Measurements from ENCODE around the gene HECTD3.
"Not testable (repeated sequence)": the region's sequence is repeated elsewhere in the genome, so short reads cannot be mapped to it uniquely, and the experiment has no call there.

Gene HECTD3

DNA sequence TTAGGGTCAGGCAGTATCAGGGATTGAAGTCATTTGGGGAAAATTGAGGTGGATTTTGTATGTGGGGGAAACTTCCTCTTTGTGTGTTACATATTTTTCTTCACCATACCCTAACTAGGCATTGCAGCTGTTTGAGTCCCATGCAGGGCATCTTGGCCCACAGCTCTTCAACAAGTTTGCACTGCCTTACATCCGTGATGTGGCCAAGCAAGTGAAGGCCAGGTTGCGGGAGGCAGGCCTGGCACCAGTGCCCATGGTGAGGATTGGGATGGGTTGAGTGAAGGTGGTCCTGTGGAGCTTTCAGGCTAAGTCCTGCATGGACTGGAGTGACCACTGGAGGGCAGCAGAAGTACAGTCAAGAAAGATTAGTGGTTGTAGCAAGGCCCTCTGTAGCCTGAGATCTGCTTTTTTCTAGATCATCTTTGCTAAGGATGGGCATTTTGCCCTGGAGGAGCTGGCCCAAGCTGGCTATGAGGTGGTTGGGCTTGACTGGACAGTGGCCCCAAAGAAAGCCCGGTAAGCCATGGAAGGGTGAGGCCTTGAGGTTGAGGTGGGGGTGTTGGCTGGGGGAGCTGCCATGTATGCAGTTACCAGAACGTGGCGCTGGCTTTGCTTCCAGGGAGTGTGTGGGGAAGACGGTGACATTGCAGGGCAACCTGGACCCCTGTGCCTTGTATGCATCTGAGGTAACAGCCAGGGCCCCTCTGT, 3.4 kb upstream of the HECTD3 start:
- peak; percentile 58 for DNase-seq (ENCODE audit: low read depth, low spot score)

- no peak for DNase-seq (ENCODE audit: low read depth, low spot score)
Measured at GRCh38 chr1:45013551-45014209, 2.6 kb upstream of the HECTD3 start.

DNA sequence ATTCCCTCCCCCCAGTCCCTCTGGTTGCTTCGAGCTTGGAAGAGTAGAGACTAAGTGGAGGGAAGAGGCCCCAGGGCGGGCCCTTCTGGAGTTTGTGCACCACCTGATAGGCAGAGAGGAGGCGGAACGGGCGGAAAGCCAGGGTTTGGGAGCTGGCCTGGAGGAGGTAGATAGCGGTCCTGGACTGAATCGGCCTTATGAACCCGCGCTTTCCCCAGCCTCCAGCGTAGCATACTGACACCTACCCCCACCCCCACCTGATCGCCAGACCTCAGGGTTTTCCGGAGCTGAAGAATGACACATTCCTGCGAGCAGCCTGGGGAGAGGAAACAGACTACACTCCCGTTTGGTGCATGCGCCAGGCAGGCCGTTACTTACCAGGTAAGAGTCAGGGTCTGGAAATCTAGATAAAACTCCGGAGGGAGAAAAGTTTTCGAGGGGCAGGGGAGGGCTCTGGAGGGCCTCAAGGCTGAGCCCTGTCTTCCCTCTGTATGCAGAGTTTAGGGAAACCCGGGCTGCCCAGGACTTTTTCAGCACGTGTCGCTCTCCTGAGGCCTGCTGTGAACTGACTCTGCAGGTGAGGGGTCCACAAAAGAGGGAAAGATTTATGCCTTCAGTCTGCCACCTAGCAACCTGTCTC, 1.6 kb upstream of the HECTD3 start:
- no peak for DNase-seq (ENCODE audit: low read depth, low spot score)

GRCh38 chr1:45011837-45012638, 914 bp upstream of the HECTD3 start, which contains the start of gene UROD:
UROD (plus strand) TSS chr1:45012254; CDS start chr1:45012266, 12 bp downstream.
- DNase-seq (ENCODE audit: low read depth, low spot score): peak; percentile 78

GRCh38 chr1:45009956-45010854, 919 bp downstream of the HECTD3 start:
- no peak for DNase-seq (ENCODE audit: low read depth, low spot score)

GRCh38 chr1:45009296-45009865, 1.7 kb downstream of the HECTD3 start:
- no peak for DNase-seq (ENCODE audit: low read depth, low spot score)

DNA sequence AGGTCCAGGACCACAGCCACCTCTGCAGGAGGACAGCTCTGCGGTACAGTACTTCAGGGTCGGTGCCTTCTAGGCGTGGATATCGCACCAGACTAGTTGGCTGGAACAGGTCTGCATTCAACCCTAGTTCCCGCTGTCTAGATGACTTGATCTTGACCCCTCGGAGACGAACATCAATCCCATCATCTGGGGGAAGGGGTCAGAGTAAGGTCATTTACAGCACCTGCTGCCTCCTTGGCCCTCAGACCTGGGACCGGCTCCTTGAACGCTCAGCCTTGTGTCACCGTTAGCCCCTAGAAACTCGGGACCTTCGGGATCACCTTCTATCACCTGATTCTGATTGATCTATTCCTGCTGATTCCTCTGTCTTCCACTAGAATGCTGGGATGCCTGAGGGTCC, 2.6 kb downstream of the HECTD3 start:
- DNase-seq (ENCODE audit: low read depth, low spot score): no peak

DNA sequence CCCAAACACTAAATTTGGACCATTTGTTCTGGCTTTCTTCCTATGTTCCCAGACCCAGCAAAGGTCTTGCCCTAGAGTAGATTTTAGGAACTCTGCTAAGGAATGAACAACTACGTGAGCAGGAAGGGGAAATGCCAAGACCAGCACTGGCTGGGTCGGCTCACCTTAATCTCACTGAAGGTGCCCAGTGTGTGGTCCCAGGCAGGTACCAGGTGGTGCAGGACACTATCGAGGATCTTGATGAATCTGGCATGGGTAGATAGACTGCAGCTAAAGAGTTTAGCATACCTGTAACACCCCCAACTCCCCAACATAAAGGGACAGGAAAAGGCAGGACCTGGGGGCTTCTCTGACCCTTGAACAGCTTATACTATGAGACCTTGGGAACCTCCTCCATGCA, 3.0 kb downstream of the HECTD3 start:
- DNase-seq (ENCODE audit: low read depth, low spot score): no peak

GRCh38 chr1:45007311-45007710, 3.8 kb downstream of the HECTD3 start:
- no peak for DNase-seq (ENCODE audit: low read depth, low spot score)

GRCh38 chr1:45005761-45006160, 5.4 kb downstream of the HECTD3 start:
- no peak for DNase-seq (ENCODE audit: low read depth, low spot score)

DNA sequence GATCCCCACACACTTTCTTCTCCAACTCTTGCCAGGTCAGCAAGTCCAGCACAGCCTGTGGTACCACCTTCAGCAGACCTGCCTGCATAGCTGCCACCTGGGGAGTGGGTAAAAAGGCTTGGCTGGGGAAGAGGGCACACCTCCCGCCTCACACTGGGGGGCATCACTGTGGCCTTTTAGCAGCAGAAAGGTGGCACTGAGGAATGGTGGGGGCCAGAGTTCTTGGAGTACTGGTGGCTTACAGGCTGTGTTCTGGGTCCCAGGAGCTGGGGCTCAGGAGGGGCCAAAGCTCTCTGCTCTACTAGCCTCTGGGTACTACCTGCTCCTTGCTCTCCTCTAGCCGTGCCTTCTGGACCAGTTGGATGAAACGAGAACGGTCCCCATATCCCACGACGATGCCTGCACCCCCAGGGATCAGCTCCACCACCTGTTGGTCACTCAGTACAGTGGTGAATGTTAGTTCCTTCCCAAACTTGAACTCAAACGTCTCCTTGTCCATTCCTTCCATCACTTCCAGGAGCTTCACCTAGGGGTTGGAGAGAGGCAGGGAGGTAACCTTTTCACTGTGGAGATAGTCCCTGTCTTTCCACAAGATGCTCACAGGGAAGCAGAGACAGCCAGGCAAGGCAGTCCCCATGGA, 6.7 kb downstream of the HECTD3 start:
- no peak for DNase-seq (ENCODE audit: low read depth, low spot score)

- DNase-seq (ENCODE audit: low read depth, low spot score): no peak
Measured at GRCh38 chr1:45003741-45004140, 7.4 kb downstream of the HECTD3 start.

GRCh38 chr1:45002650-45003645, 8.2 kb downstream of the HECTD3 start:
- no peak for DNase-seq (ENCODE audit: low read depth, low spot score)

GRCh38 chr1:45001576-45001975, 9.5 kb downstream of the HECTD3 start:
- DNase-seq (ENCODE audit: low read depth, low spot score): not testable (repeated sequence)

- no peak for DNase-seq (ENCODE audit: low read depth, low spot score)
Measured at GRCh38 chr1:45001011-45001481, 10.1 kb downstream of the HECTD3 start.

DNA sequence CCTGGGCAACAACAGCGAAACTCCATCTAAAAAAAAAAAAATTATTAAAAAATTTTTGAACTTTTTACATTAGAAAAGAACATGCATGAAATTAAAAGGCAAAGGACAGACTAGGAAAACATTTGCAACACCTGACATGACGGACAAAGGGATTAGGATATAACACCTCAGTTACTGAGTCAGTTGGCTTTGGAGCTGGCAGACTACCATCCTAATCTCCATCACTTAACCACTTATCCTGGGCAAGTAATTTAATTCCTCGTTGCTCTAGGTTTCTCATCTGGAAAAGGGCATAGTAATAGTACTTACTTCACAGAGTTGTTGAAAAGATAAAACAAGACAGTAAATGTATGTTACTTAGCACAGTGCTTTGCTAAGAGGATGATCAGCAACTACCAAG, 11.9 kb downstream of the HECTD3 start:
- DNase-seq (ENCODE audit: low read depth, low spot score): no peak

- no peak for DNase-seq (ENCODE audit: low read depth, low spot score)
Measured at GRCh38 chr1:44995467-44996238, 15.5 kb downstream of the HECTD3 start.

- no peak for DNase-seq (ENCODE audit: low read depth, low spot score)
Measured at GRCh38 chr1:44994309-44994898, 16.7 kb downstream of the HECTD3 start.

All from activated naive CD8-positive, alpha-beta T cell treated with anti-CD3 and anti-CD28 coated beads, Interleukin-2, amount 50 U/mL, for 16 hours (primary cell).